WTC11 (cell line): ENCODE data around the gene SORL1.

Experiments
- CBFB ChIP-seq: sonication (generic); formaldehyde crosslinking; IDR thresholded peaks from 2 replicates; pipeline ENCODE4 v1.8.1; 2022; ENCODE audit warnings: mild to moderate bottlenecking, low read depth, missing genetic modification reagents
- ETV6 ChIP-seq: sonication (generic); formaldehyde crosslinking; IDR thresholded peaks from 2 replicates; pipeline ENCODE4 v1.8.1; 2022; ENCODE audit warnings: mild to moderate bottlenecking, missing genetic modification reagents
- FOXK1 ChIP-seq: sonication (generic); formaldehyde crosslinking; IDR thresholded peaks from 2 replicates; pipeline ENCODE4 v1.8.0; 2022; ENCODE audit warnings: mild to moderate bottlenecking, moderate library complexity, missing genetic modification reagents
- ZNF232 ChIP-seq: sonication (generic); formaldehyde crosslinking; IDR thresholded peaks from 2 replicates; pipeline ENCODE4 v1.8.0; 2022; ENCODE audit warnings: mild to moderate bottlenecking, missing genetic modification reagents
- TF ChIP-seq, protein P1 (sequence below): fragments of 200-600 bp; IDR thresholded peaks from 2 replicates; pipeline ENCODE4 v1.8.0; 2022; ENCODE audit warnings: antibody characterized with exemption
- TF ChIP-seq, protein P2 (sequence below): sonication (generic); formaldehyde crosslinking; IDR thresholded peaks from 2 replicates; pipeline ENCODE4 v1.8.1; 2023; ENCODE audit warnings: mild to moderate bottlenecking, missing genetic modification reagents
- TF ChIP-seq, protein P3 (sequence below): sonication (generic); formaldehyde crosslinking; IDR thresholded peaks from 2 replicates; pipeline ENCODE4 v1.8.0; 2022; ENCODE audit warnings: mild to moderate bottlenecking, missing genetic modification reagents

DNA sequence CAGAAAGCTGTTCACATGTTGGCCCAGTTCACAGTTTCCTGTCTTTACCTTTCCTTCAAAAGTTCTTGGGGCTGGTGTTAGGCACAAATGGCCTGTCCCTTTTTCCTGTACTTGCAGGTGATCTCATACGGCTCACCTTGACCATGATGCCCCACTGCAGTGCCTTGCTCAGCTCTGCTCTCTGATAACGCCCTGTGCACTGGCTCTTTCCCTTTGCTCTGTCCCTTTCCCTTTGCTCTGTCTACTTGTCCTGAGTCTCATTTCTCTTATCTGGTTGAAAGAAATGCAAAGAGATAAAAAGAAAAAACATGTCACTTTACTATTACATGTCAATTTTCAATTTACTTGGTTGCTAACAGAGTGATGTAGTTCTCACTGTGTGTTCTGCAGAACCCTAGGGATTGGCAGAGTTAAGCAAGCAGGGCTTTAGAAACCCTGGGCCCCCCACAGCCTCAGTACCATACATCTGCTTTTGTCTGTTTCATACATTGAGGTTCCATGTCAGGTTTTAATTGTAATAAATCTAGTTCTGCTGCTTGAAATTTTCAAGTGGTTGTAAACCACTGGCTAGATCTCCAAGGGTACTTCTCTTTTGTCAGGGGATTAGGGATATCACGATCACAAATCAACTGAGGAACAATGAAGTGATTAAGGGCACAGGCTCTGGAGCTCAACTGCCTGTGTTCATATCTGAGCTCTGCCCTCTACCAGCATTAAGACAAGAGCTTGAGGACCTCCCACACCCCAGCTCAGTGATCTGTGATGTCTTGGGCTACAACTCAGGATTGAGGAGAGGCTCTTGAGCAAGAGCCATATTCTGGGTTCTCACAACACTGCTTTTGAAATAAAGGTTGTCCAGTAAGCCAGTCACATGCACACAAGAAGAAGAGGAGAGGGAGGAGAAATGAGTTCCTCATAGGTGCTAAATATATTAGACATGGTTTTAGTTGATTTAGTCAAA, 16.3 kb upstream of the SORL1 start:
- TF ChIP-seq FOXK1 (CRISPR knock-in tag) (no peak), ETV6 (CRISPR knock-in tag) (no peak), CBFB (CRISPR knock-in tag) (no peak), ZNF232 (no peak)
- TF ChIP-seq, protein P1, sequence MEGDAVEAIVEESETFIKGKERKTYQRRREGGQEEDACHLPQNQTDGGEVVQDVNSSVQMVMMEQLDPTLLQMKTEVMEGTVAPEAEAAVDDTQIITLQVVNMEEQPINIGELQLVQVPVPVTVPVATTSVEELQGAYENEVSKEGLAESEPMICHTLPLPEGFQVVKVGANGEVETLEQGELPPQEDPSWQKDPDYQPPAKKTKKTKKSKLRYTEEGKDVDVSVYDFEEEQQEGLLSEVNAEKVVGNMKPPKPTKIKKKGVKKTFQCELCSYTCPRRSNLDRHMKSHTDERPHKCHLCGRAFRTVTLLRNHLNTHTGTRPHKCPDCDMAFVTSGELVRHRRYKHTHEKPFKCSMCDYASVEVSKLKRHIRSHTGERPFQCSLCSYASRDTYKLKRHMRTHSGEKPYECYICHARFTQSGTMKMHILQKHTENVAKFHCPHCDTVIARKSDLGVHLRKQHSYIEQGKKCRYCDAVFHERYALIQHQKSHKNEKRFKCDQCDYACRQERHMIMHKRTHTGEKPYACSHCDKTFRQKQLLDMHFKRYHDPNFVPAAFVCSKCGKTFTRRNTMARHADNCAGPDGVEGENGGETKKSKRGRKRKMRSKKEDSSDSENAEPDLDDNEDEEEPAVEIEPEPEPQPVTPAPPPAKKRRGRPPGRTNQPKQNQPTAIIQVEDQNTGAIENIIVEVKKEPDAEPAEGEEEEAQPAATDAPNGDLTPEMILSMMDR, result no peak
- TF ChIP-seq, protein P2, sequence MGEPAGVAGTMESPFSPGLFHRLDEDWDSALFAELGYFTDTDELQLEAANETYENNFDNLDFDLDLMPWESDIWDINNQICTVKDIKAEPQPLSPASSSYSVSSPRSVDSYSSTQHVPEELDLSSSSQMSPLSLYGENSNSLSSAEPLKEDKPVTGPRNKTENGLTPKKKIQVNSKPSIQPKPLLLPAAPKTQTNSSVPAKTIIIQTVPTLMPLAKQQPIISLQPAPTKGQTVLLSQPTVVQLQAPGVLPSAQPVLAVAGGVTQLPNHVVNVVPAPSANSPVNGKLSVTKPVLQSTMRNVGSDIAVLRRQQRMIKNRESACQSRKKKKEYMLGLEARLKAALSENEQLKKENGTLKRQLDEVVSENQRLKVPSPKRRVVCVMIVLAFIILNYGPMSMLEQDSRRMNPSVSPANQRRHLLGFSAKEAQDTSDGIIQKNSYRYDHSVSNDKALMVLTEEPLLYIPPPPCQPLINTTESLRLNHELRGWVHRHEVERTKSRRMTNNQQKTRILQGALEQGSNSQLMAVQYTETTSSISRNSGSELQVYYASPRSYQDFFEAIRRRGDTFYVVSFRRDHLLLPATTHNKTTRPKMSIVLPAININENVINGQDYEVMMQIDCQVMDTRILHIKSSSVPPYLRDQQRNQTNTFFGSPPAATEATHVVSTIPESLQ (CRISPR knock-in tag), result no peak
- TF ChIP-seq, protein P3, sequence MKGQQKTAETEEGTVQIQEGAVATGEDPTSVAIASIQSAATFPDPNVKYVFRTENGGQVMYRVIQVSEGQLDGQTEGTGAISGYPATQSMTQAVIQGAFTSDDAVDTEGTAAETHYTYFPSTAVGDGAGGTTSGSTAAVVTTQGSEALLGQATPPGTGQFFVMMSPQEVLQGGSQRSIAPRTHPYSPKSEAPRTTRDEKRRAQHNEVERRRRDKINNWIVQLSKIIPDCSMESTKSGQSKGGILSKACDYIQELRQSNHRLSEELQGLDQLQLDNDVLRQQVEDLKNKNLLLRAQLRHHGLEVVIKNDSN (CRISPR knock-in tag), result no peak
